K562 (cell line): ENCODE data around the gene ABRAXAS1. TPM values are rescaled to one million over a fixed set of nuclear protein-coding genes. Genes with fewer than 3 reads are reported as not detected.

Source experiments
- ATAC-seq: fragments of 200-7000 bp; cut with Tn5 transposase; 3 replicates; pipeline ENCODE4 v1.9.1; 2020; ENCODE audit warnings: moderate library complexity
- BruUV-seq: library from RNA; stranded (reverse); fragments of 400-500 nt; replicated peaks from 2 replicates; lab custom pipeline; 2021; lab: Mats Ljungman, UMichigan
- CTCF ChIA-PET: fragments of 300-600 bp; formaldehyde crosslinking; extraction: SDS; loops from one replicate; lab custom pipeline; 2021; ENCODE audit warnings: low intra/inter-chr PET ratio; lab: Yijun Ruan, JAX
- POLR2A ChIA-PET: fragments of 300-600, 350-650 bp; sonication (Branson Sonifier 250); formaldehyde crosslinking; extraction: SDS; loops from one replicate; lab custom pipeline; 2021; ENCODE audit warnings: antibody characterized with exemption, inconsistent platforms; lab: Yijun Ruan, JAX
- DNase-seq, 4 experiments: peaks; one replicate each; pipeline versions ENCODE4 v3.0.0 to v3.0.0-alpha.2; 2011 to 2018; ENCODE audit warnings: low spot score in 3 of 4, mixed read lengths in 3 of 4; ENCODE audit errors: extremely low read depth in 1 of 4
- FAIRE-seq: peaks from 2 replicates; lab custom pipeline; 2011; peaks lifted over from hg19 to GRCh38; lab: Jason Lieb, UNC
- H2AFZ ChIP-seq: 2 replicates; pipeline ENCODE4 v1.6.0; 2011; ENCODE audit warnings: low read depth, low read length, control low read depth, inconsistent platforms
- H3K27ac ChIP-seq: fragments of 200-600 bp; 3 replicates; pipeline ENCODE4 v1.8.0; 2011; ENCODE audit warnings: low read depth, mild to moderate bottlenecking, control low read depth, inconsistent platforms, low read length, moderate library complexity, mixed read lengths; ENCODE audit errors: extremely low read depth
- H3K27me3 ChIP-seq, 2 experiments: fragments of 300-600 bp in 1 of 2; 2 replicates in 1 of 2; 3 replicates in 1 of 2; pipeline versions ENCODE4 v1.6.0 to v1.8.0; 2011; ENCODE audit warnings: inconsistent platforms in 2 of 2, low read length in 2 of 2, mild to moderate bottlenecking in 1 of 2, mixed read lengths in 1 of 2, moderate library complexity in 1 of 2; ENCODE audit not compliant: control insufficient read depth in 2 of 2, insufficient read depth in 2 of 2
- H3K36me3 ChIP-seq: fragments of 300-600 bp; 3 replicates; pipeline ENCODE4 v1.8.0; 2011; ENCODE audit warnings: mild to moderate bottlenecking, low read length, inconsistent platforms; ENCODE audit not compliant: control insufficient read depth, insufficient read depth
- H3K4me1 ChIP-seq, 2 experiments: fragments of 200-600 bp in 1 of 2; replicated peaks in 1 of 2; 2 replicates in 1 of 2; 3 replicates in 1 of 2; pipeline versions ENCODE4 v1.5.1 to v1.8.0; 2011; ENCODE audit warnings: inconsistent platforms in 2 of 2, low read length in 2 of 2, mild to moderate bottlenecking in 1 of 2, mixed read lengths in 1 of 2, moderate library complexity in 1 of 2; ENCODE audit not compliant: control insufficient read depth in 2 of 2, insufficient read depth in 2 of 2
- H3K4me2 ChIP-seq: 2 replicates; pipeline ENCODE4 v1.6.1; 2011; ENCODE audit warnings: low read length, control low read depth, inconsistent platforms, mixed read lengths; ENCODE audit not compliant: insufficient read depth
- H3K4me3 ChIP-seq: fragments of 200-600 bp; sonication (generic), shearing (Covaris generic); 2 replicates; pipeline ENCODE4 v1.5.1; 2016; ENCODE audit warnings: control low read depth, inconsistent platforms
- H3K79me2 ChIP-seq: fragments of 200-600 bp; 3 replicates; pipeline ENCODE4 v1.8.0; 2011; ENCODE audit warnings: low read length, inconsistent platforms; ENCODE audit not compliant: control insufficient read depth, insufficient read depth
- H3K9ac ChIP-seq, 2 experiments: 2 replicates each; pipeline versions ENCODE4 v1.6.0 to v1.6.1; 2011; ENCODE audit warnings: low read depth in 2 of 2, low read length in 2 of 2, control low read depth in 1 of 2, inconsistent platforms in 1 of 2, mild to moderate bottlenecking in 1 of 2, mixed read lengths in 1 of 2; ENCODE audit not compliant: insufficient read depth in 1 of 2
- H3K9me1 ChIP-seq: one replicate; pipeline ENCODE4 v1.6.0; 2011; ENCODE audit warnings: inconsistent platforms, mild to moderate bottlenecking, low read length, moderate library complexity; ENCODE audit not compliant: control insufficient read depth, insufficient read depth
- H3K9me3 ChIP-seq: replicated peaks from 2 replicates; pipeline ENCODE4 v1.5.1; 2011; ENCODE audit warnings: low read depth, low read length, inconsistent platforms; ENCODE audit not compliant: control insufficient read depth, insufficient read depth
- H4K20me1 ChIP-seq: replicated peaks from 2 replicates; pipeline ENCODE4 v1.6.1; 2011; ENCODE audit warnings: low read length, inconsistent platforms, mixed read lengths; ENCODE audit not compliant: control insufficient read depth, insufficient read depth
- BCOR ChIP-seq: fragments of 450-650 bp; IDR thresholded peaks from 2 replicates; pipeline ENCODE4 v1.6.1; 2016
- JUN ChIP-seq, 2 experiments: sonication (generic) in 1 of 2; formaldehyde crosslinking in 1 of 2; IDR thresholded peaks; 2 replicates each; pipeline versions ENCODE4 v1.6.1 to v1.8.0; 2012 to 2022; ENCODE audit warnings: borderline replicate concordance in 2 of 2, mild to moderate bottlenecking in 2 of 2, improper control_type of control experiment in 1 of 2, low read depth in 1 of 2, low read length in 1 of 2, missing genetic modification reagents in 1 of 2
- KLF13 ChIP-seq: fragments of 450-650 bp; IDR thresholded peaks from 2 replicates; pipeline ENCODE4 v1.6.1; 2016; ENCODE audit warnings: missing genetic modification characterization, low read depth, mild to moderate bottlenecking, missing compliant biosample characterization, moderate library complexity, borderline replicate concordance
- TAF15 ChIP-seq: fragments of 200-400 bp; formaldehyde crosslinking; IDR thresholded peaks from 2 replicates; pipeline ENCODE4 v1.6.1; 2017; ENCODE audit warnings: mild to moderate bottlenecking, low read depth, low read length, moderate library complexity
- TAF7 ChIP-seq: fragments of 450-650 bp; IDR thresholded peaks from 2 replicates; pipeline ENCODE4 v1.6.1; 2016; ENCODE audit warnings: missing genetic modification characterization, missing compliant biosample characterization
- ZBTB1 ChIP-seq: sonication (generic); formaldehyde crosslinking; IDR thresholded peaks from 2 replicates; pipeline ENCODE4 v1.8.1; 2023; ENCODE audit warnings: missing genetic modification reagents, low read depth, mild to moderate bottlenecking, borderline replicate concordance
- ZNF212 ChIP-seq: fragments of 450-650 bp; formaldehyde crosslinking; IDR thresholded peaks from 2 replicates; pipeline ENCODE4 v1.4.0; 2020; ENCODE audit warnings: mild to moderate bottlenecking
- ZNF436 ChIP-seq: fragments of 250-450, 450-650 bp; sonication (Bioruptor Pico); formaldehyde crosslinking; IDR thresholded peaks from 2 replicates; pipeline ENCODE4 v1.7.0; 2020; ENCODE audit warnings: mild to moderate bottlenecking
- WGBS: fragments of 100-300 bp; shearing (Covaris generic); methylation state at CpG from one replicate; pipeline ENCODE4 v1.1.6; 2016; ENCODE audit warnings: low coverage, mixed read lengths; ENCODE audit not compliant: insufficient coverage; ENCODE audit errors: missing lambda C conversion rate; 5-methylcytosine and 5-hydroxymethylcytosine counted together
- in situ Hi-C: fragments of 300-500 bp; cut with MboI; formaldehyde crosslinking; loops from 4 replicates; pipeline ENCODE4 v1.15.0; 2018; ENCODE audit warnings: inconsistent platforms, mixed read lengths
- intact Hi-C: fragments of 100-400 bp; cut with micrococcal nuclease; formaldehyde crosslinking; loops from 2 replicates; pipeline ENCODE4 v1.14.2; 2022
- polyA plus RNA-seq, 8 experiments: library from polyadenylated mRNA; depleted of rRNA in 4 of 8; stranded (reverse) in 5 of 8; unstranded in 3 of 8; fragments of >200 nt; fragmentation: Nextera tagmentation in 2 of 8; fragmentation: Illumina TruSeq in 1 of 8; extraction: Ambion mirVana in 2 of 8; extraction: Trizol in 1 of 8; gene quantifications; 2 replicates each; pipeline versions ENCODE4 v1.2.1 to v1.2.3, GENCODE V29; 2011 to 2014; ENCODE audit warnings: inconsistent platforms in 1 of 8, missing spikeins in 1 of 8
- total RNA-seq, 7 experiments: library from RNA; depleted of rRNA in 6 of 7; stranded (reverse); fragments of >200 nt in 6 of 7; fragmentation: Illumina TruSeq in 2 of 7; extraction: Trizol in 2 of 7; gene quantifications; 2 replicates each; pipeline versions ENCODE4 v1.2.1 to v1.2.3, GENCODE V29; 2011 to 2021; ENCODE audit warnings: low replicate concordance in 1 of 7
- TF ChIP-seq, protein P1 (sequence below), 2 experiments: IDR thresholded peaks; 2 replicates each; pipeline ENCODE4 v1.6.1; 2012; ENCODE audit warnings: improper control_type of control experiment in 2 of 2, low read depth in 2 of 2, low read length in 2 of 2, borderline replicate concordance in 1 of 2
- TF ChIP-seq, protein P2 (sequence below): fragments of 450-650 bp; IDR thresholded peaks from 2 replicates; pipeline ENCODE4 v1.6.1; 2017; ENCODE audit warnings: mild to moderate bottlenecking, moderate library complexity

ABRAXAS1 gene
- total and polyA plus RNA-seq, 9 of the 15 experiments (the other 6 are each of a cell fraction or from before 2014, with no cell fraction given), result 10.8 to 48.3 (median 22.1) TPM

DNA sequence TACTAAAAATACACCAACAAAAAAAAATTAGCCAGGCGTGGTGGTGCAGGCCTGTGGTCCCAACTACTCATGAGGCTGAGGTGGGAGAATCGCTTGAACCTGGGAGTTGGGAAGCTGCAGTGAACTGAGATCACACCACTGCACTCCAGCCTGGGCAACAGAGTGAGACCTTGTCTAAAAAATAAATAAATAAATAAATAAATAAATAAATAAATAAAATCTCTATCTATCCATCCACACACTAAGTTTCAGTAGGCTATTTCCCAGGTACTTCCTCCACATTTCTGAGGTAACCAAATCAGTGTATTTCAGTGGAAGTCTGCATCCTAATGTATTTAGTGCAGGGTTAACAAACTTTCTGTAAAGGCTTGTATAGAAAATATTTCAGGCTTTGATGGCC lies 10.9 kb downstream of the ABRAXAS1 start:
- ChIA-PET CTCF (no interaction called here), POLR2A (interaction anchor here (0.9 to 1.3 kb wide), 4 partner anchors 9 to 83 kb away, joined by 3 to 5 read pairs (median 4); partner anchors contain the start of genes HELQ and MRPS18C)
- Histone ChIP-seq H3K27ac (no peak overlapping the region), H3K27me3 (no peaks in the 10 kb centered on the region), H3K9ac (no peak overlapping the region), H3K4me2 (no peak overlapping the region), H3K36me3 (peaks cover 74% of the 10 kb centered on the region), H3K4me3 (no peak overlapping the region), H2AFZ (no peak overlapping the region), H4K20me1 (no peaks in the 10 kb centered on the region), H3K9me3 (no peaks in the 10 kb centered on the region; the same call in 1 of the 2 replicates), H3K4me1 (no peaks in the 10 kb centered on the region), H3K79me2 (no peaks in the 10 kb centered on the region), H3K9me1 (no peaks in the 10 kb centered on the region)
- 92% methylated on average over 2 of the region's 2 CpGs for WGBS
- no peak for ATAC-seq
- in situ Hi-C loops, result no loop called here
- no peak for FAIRE-seq
- no peak for TF ChIP-seq JUN (IDR thresholded peaks at IDR 0.05; ENCODE audit: borderline replicate concordance, low read depth, low read length)
- TF ChIP-seq JUN (CRISPR knock-in tag; IDR thresholded peaks at IDR 0.05; ENCODE audit: borderline replicate concordance), result no peak
- TF ChIP-seq, protein P1, sequence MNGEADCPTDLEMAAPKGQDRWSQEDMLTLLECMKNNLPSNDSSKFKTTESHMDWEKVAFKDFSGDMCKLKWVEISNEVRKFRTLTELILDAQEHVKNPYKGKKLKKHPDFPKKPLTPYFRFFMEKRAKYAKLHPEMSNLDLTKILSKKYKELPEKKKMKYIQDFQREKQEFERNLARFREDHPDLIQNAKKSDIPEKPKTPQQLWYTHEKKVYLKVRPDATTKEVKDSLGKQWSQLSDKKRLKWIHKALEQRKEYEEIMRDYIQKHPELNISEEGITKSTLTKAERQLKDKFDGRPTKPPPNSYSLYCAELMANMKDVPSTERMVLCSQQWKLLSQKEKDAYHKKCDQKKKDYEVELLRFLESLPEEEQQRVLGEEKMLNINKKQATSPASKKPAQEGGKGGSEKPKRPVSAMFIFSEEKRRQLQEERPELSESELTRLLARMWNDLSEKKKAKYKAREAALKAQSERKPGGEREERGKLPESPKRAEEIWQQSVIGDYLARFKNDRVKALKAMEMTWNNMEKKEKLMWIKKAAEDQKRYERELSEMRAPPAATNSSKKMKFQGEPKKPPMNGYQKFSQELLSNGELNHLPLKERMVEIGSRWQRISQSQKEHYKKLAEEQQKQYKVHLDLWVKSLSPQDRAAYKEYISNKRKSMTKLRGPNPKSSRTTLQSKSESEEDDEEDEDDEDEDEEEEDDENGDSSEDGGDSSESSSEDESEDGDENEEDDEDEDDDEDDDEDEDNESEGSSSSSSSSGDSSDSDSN (IDR thresholded peaks at IDR 0.05; ENCODE audit: borderline replicate concordance in 1 of 2, low read depth in 2 of 2, low read length in 2 of 2), result no peak
- TF ChIP-seq, protein P2, sequence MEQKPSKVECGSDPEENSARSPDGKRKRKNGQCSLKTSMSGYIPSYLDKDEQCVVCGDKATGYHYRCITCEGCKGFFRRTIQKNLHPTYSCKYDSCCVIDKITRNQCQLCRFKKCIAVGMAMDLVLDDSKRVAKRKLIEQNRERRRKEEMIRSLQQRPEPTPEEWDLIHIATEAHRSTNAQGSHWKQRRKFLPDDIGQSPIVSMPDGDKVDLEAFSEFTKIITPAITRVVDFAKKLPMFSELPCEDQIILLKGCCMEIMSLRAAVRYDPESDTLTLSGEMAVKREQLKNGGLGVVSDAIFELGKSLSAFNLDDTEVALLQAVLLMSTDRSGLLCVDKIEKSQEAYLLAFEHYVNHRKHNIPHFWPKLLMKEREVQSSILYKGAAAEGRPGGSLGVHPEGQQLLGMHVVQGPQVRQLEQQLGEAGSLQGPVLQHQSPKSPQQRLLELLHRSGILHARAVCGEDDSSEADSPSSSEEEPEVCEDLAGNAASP, result no peak
- no peak for TF ChIP-seq ZNF436
- no peak for TF ChIP-seq KLF13 (tag)
- no peak for TF ChIP-seq ZNF212
- no peak for TF ChIP-seq BCOR
- TF ChIP-seq TAF15, result no peak
- TF ChIP-seq TAF7, result no peak
- no peak for TF ChIP-seq ZBTB1 (CRISPR knock-in tag)
- no TSS peak for BruUV-seq
- DNase-seq, result no peak
- intact Hi-C loops, result no loop called here
